Measurements from ENCODE around the gene COPS2. TPM values are rescaled to one million over a fixed set of nuclear protein-coding genes. Genes with fewer than 3 reads are reported as not detected.

COPS2 gene
- 84.0 and 95.3 TPM in 2 replicates for total RNA-seq

DNA sequence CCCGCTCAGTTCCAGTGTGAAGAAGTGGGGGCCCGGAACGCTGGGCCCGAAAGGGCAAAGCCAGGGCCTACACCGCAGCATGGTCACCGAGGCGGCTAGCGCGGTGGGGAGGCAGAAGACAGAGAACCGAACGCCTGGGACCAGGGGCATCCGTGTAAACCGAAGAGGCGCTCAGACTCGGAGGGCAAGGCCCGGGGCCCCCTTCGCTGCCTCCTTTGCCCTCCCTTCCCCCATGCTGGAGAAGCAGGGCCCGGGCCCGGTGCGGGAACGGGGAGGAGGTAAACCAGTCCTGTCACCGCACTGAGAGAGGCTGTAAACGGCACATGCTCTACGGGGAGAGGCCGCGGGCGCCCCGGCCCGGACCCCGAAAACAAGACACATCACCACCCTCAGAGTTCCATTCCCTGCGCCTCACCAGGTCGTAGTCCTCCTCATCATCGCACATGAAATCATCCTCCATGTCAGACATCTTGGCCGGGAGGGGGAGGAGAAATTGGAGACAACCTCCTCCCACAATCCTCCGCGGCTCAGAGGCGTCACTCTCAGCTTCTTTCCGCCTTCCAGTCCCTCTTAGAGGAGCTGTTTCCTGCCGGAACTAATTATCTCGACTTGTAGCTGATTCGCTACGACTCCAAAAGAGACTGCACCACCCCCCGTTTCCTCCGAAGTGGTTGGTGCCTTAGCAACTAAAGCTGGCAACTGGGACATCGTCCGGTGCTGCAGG is at the start of gene COPS2:
COPS2 (minus strand) TSS at position 490 of the 724 bp plus-strand sequence; CDS start at position 469, 21 bp downstream.

DNA sequence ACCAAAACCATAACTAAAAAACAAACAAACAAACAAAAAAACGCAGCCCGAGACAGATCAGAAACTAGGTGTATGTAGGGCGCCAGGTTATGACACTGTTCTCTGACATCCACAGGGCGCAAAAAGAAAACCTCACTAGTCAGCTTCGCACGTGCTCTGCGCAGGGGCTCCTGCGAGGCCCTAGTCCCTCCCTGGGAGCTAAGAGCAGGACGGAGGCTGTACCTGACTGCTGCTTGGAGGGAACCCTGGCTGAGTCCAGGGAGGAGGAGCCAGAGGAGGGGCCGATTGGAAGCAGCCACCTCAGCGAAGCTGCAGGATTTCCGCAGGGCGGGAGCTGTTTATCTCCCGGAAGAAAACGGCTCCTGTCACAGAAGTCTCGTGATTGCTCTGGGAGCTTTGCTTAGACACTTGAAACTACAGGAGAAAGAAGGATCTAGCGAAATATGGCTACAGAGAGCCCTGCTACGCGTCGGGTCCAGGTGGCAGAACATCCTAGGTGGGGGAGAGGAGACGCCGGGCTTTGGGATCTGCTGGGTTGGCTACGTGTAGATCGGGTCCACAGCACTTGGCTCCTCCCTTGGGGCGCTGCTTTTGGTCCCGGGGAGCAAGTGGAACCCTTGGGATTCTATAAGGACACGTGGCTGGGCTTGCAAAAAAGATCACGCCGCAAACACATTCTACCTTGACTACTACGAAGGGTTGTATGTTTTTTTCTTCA is 14.6 kb upstream of the COPS2 start, which contains the start of gene GALK2:
GALK2 (plus strand) TSS at position 368 of the 718 bp plus-strand sequence; CDS start at position 444, 76 bp downstream.

Other genes with a start within 250 kb of the COPS2 start
- 2.6 and 3.0 TPM in 2 replicates for gene SHC4, start 191.7 kb downstream of the COPS2 start, total RNA-seq
- gene SECISBP2L, start 109.2 kb downstream of the COPS2 start, total RNA-seq: 24.9 and 29.8 TPM in 2 replicates
- gene GALK2, start 14.6 kb upstream of the COPS2 start, total RNA-seq: 36.5 and 64.7 TPM in 2 replicates

Data from smooth muscle cell of the umbilical artery (primary cell).